NCI-H510A treated with DMSO at 0.1 percent for 48 hours (cell line): ENCODE results near the gene DDIT3.
"Not testable (repeated sequence)": the region's sequence is repeated elsewhere in the genome, so short reads cannot be mapped to it uniquely, and the experiment has no call there.

Source experiments
- DNase-seq: peaks from one replicate; lab custom pipeline; 2025; lab: John Stamatoyannopoulos, UW

The DDIT3 gene

DNA sequence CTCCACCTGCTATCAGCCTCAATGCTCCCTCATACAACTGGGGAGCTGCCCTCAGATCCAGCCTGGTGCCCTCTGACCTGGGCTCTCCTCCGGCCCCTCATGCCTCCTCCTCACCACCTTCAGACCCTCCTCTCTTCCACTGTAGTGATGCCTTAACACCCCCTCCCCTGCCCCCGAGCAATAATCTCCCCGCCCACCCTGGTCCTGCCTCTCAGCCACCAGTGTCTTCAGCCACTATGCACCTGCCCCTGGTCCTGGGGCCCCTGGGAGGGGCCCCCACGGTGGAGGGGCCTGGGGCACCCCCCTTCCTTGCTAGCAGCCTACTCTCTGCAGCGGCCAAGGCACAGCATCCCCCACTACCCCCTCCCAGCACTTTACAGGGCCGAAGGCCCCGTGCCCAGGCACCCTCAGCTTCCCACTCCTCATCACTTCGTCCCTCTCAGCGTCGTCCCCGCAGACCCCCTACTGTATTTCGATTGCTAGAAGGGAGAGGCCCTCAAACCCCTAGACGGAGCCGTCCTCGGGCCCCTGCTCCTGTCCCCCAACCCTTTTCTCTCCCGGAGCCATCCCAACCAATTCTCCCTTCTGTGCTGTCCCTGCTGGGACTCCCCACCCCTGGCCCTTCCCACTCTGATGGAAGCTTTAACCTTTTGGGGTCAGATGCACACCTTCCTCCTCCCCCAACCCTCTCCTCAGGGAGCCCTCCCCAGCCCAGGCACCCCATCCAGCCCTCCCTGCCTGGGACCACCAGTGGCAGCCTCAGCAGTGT lies 5.5 kb upstream of the DDIT3 start:
- DNase-seq = no peak

DNA sequence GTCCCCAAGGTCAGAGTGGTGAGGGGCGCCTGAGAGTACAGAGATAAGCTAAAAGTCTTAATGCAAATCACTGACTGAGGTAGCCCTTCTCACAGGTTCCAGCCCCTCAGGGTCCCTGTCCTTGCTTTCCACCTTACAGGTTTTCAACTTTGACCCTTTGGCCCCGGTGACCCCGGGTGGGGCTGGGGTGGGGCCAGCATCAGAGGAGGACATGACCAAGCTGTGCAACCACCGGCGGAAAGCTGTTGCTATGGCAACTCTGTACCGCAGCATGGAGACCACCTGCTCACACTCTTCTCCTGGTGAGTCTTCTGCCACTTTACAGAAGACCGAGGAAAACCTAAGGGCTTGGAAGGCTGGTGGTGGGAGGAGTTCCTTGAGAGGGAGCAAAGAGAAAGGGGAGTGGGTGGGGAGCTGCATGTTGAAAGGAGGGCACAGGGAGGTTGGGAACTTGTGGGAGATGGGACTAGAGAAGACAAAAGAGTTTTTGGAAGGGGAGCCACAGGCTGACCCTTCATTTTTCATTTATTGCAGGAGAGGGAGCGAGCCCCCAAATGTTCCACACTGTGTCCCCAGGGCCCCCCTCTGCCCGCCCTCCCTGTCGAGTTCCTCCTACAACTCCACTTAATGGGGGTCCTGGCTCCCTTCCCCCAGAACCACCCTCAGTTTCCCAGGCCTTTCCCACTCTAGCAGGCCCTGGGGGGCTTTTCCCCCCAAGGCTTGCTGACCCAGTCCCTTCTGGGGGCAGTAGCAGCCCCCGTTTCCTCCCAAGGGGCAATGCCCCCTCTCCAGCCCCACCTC lies 4.7 kb upstream of the DDIT3 start:
- DNase-seq = no peak

DNA sequence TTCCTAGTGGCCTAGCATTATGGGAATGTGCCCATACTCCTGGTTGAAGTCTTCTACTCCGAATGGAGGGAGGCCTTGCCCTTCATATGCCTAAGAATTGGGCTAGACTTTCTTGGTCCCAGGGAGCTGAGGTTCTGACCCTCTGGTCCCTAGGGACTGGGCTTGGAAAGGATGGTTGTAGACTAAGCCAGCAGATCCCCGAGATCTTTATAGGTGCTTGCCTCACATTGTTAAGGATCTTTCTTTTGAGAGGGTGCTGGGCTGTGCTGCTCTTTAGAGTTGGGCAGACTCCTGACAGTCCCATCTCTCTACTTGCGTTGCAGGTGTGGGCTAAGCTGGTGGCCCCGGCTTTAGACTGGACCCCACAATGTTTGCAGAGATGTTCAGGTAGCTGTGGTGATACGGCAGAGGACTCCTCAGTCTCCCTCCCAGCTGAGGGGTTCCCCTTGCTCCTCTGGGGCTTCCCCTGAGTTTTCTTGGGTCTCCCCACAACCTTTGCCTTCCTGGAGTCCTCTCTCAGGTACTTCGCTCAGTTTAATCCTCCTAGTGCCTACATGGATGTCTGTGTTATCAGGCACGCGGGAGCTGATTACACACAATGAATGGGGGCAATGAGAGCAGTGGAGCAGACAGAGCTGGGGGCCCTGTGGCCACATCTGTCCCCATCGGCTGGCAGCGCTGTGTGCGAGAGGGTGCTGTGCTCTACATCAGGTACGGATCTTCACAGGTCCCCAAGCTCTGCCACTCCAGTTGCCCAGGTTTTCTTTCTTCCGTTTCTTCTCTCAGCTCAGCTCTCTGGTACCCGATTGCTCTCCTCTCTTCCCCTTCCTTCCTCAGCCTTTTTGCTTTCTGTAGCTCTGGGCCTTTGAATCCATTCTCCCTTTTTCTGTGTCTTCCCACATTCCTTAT lies 3.6 kb upstream of the DDIT3 start:
- no peak for DNase-seq

DNA sequence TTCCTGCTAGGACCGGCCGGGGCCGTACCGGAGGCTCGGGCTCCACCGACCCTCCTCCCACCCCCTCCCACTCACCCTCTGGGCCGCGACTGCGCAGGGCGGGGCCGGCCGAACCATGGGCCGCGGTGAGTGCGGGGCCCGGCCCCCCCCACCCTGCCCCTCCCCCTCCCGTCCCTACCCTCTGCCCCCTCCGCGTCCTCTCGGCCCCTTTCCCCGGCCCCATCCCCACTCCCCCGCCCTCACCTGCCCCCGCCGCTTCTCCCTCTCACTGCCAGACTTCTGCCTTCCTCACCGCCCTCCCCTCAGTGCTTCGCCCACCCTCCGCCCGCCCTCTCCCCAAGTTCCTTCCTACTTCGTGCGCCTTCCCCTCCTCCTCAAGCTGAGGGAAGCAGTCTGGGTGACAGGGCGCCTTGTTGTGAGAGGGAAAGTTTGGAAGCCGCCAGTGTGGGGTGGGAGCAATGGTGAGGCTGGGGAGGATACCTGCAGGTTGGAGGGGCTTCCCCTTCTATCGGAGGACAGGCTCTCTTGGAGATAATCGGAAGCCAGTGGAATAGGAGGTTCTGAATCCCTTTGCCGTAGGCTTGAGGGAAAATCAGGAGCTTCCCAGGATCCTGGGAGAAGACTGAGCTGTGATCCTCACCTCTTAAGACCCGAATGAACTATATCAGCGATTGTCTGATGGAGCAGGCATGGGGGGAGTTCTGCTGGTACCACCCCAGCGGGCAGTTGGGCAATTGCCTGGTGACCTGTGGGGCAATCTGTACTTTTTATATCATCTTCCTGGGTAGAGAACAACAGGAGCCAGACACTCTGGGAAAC lies 2.8 kb upstream of the DDIT3 start:
- DNase-seq = peak; percentile 34

DNA sequence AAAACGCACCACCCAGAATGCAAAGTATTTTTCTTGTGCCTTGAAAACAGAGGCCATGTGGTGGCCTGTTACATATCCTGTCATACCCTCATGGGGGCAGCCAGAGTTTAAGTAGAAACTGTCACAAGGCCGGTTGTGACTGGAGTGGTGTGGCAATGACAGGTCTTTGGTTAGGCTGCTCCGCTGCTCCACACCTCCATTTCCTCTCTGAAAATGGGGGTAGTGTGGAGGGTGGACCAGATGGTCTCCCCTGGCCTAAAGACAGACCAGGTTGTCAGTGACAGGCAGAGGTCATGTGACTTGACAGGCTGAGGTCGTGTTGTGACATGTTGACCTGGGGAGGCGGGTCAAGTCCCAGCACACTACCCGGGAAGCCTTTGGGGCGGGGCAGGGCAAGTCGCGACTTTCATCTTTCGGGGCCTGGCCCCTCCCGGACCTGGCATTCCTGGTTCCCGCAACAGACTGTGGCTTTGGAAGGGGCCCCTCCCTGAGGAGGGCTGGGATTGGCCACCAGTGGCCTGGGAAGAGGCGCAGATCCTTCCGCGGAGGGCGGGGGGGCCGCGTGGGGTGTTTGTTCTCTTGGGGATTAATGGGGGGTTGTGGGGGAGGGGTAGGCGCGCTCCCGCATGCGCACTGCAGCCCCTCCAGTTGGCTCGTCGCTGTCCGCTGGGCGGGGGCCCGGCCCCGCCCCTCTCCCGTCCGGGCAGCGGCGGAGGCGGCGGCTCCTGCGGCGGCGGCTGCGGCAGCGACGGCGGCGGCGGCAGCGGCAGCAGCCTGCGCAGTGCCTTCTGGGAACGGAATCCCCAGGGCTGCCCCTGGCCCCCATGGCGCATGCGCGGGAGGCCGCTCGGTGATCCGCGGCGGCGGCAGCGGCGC lies 1.9 kb upstream of the DDIT3 start, which contains the start of gene MBD6:
Gene MBD6 (plus strand): TSS at position 814 of the 876 bp plus-strand sequence. CDS start 1,480 bp downstream, outside the sequence.
- peak; percentile 98 for DNase-seq

DNA sequence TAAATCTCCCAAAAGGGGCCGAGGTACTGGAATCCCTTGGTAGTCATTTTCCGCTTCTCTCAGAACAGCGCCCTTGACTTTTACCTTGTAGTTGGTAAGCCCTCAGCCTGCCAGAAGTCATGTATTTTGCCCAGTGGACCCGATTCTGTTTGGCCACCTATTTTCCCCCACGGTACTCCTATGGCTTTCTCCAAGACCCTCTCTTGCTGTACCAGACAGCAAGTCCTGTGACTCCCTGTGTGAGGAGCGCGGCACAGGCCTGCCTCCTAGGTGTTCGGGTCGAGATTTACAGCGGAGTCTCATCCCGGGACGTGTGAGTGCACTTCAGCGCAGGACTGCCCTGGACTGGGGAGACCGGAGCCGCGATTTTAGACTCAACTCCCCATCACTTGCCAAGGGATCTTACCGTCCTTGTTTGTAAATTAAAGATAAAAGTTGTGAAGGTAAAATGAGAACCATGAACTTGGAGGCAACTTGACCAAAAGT lies 1.3 kb upstream of the DDIT3 start:
- DNase-seq = peak; percentile 72

DNA sequence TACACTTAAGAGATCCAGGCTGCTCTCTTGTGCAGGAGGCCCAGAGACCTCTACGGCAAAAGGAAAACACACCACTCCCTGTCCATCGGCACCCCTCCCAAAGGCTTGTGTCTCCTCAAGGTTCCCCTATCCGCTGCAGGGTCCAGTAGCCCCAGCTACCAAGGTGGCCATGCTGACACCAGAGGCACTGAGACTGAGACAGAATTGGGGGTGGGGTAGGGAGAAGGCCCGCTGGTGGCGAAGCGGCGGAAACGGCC lies 590 bp downstream of the DDIT3 start:
- no peak for DNase-seq

DNA sequence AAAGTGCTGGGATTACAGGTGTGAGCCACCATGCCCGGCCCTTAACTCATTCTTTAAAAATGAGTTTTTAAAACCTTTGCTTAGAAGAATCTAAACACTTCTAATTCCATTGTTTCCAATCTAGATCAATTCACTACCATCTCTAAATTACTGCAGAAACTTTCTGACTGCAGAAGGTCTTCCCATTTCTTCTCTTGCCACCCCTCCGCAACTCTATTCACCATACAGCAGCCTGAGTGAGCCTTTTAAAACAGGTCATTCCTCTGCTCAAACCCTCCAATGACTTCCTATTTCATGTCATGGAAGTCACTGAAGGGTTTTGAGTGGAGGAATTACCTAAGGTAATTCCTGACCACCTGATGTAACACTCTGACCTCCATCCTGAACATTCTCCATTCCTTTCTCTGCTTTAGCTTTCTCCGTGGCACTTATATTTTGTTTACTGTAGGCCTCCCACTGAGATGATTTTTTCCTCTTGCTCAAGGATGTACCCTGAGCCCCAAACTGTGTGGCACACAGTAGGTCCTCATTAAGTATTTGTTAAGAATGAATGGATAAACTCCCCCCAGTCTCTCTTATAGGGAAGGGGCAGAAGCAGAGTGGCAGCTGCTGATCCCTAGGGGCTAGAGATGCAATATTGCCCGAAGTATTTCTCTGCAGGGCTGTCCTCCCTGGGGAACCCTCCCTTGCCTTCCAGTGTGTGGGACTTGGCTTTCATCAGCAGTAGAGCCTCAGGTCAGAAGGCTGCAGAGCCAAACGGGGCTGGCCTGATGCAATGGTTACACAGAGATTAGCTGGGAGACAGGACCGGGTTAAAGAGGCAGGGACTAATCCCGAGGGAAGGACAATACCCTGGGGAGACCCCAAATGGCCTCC lies 1.2 kb downstream of the DDIT3 start:
- no peak for DNase-seq

DNA sequence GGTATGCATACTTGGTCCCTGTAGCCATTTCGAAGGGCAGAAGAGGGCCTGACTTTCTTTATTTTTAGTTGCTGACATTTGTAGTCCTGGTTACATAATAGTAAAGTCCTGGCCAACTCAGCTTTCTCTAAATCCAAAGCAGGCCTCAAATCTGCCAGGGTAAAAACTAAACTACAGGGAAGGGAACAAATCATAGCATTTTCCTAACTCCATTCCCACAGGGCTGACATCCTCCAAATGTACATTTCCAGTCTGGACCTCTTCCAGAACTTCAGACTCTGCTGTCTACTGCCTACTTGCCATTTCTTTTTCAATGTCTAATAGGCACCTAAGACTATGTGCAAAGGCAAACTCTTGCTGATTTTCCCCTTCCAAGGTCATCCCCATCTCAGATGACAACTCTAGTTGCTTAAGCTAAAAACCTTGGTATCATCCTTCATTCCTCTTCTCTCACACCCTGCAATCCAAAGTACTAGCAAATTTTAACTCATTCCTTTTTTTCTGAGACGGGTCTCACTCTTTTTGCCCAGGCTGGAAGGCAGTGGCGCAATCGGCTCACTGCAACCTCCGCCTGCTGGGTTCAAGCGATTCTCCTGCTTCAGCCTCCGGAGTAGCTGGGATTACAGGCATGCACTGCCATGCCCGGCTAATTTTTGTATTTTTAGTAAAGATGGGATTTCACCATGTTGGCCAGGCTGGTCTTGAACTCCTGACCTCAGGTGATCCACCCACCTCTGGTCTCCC lies 2.0 kb downstream of the DDIT3 start:
- DNase-seq = no peak

DNA sequence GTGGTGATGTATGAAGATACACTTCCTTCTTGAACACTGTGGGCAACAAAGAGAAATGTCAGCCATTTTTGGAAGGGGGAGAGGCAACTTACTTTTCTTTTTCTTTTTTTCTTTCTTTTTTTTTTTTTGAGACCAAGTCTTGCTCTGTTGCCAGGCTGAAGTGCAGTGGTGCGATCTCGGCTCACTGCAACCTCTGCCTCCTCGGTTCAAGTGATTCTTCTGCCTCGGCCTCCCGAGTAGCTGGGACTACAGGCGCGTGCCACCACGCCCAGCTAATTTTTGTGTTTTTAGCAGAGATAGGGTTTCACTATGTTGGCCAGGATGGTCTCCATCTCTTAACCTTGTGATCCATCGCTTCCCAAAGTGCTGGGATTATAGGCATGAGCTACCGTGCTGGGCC lies 2.6 kb downstream of the DDIT3 start:
- DNase-seq = not testable (repeated sequence)

DNA sequence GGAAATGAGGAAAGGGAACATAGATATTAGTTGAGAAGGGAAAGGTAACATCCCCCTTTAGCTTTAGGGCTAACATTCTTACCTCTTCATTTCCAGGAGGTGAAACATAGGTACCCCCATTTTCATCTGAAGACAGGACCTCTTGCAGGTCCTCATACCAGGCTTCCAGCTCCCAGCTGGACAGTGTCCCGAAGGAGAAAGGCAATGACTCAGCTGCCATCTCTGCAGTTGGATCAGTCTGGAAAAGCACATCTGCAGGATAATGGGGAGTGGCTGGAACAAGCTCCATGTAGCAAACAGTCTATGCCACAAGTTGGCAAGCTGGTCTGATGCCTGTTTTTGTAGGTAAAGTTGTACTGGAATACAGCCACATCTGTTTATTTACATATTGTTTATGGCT lies 3.1 kb downstream of the DDIT3 start:
- DNase-seq = no peak

DNA sequence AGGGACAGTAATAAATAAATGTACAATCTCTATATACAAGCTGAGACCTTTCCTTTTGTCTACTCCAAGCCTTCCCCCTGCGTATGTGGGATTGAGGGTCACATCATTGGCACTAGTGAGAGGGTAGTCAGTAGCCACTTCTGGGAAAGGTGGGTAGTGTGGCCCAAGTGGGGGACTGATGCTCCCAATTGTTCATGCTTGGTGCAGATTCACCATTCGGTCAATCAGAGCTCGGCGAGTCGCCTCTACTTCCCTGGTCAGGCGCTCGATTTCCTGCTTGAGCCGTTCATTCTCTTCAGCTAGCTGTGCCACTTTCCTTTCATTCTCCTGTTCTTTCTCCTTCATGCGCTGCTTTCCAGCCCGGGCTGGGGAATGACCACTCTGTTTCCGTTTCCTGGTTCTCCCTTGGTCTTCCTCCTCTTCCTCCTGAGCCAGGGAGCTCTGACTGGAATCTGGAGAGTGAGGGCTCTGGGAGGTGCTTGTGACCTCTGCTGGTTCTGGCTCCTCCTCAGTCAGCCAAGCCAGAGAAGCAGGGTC lies 3.6 kb downstream of the DDIT3 start:
- no peak for DNase-seq

DNA sequence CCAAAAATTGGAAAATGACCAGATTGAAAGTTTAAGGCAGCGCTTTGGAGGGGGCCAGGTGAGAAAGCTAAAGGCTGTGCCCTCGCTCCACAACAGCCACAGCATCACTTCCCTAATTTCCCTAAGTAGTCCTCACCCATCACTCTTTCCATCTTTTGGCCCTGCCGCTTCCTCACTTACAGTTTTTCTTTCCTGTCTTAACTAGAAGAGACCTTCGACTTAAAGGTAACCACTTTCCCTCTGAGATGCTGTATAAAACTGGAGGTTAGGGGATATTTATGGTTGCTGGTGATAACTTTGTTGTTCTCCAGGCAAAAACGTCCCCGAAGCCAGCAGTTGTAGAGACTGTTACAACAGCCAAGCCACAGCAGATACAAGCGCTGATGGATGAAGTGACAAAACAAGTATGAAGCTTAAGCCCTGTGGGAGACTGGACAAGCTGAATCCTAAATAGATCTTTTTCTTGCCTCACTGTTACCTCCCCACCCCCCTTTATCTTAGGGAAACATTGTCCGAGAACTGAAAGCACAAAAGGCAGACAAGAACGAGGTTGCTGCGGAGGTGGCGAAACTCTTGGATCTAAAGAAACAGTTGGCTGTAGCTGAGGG lies 4.3 kb downstream of the DDIT3 start:
- no peak for DNase-seq

DNA sequence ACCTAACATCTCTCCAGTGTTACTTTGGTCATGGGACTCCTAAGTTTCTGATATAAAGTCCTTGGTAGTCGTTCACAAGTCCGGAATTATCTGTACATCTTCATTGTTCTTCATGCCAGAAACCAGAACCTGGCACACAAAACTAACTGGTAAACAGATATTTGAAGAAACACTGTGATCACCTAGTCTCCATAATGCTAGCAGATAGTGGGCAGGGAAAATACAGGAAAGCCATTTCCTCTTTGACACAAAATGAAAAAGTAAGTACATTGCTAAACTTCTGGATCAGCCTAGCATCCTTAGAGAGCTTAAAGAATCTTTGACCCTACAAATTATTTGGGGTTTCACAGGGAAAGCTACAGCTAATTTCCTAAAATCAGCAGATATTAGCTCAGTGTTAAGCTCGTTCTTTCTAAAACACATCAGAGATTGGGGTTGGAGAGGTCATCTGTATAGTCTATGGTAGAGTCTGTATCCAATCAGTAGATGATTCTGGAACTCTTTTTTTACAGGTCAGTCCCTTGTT lies 4.8 kb downstream of the DDIT3 start:
- DNase-seq = no peak

DNA sequence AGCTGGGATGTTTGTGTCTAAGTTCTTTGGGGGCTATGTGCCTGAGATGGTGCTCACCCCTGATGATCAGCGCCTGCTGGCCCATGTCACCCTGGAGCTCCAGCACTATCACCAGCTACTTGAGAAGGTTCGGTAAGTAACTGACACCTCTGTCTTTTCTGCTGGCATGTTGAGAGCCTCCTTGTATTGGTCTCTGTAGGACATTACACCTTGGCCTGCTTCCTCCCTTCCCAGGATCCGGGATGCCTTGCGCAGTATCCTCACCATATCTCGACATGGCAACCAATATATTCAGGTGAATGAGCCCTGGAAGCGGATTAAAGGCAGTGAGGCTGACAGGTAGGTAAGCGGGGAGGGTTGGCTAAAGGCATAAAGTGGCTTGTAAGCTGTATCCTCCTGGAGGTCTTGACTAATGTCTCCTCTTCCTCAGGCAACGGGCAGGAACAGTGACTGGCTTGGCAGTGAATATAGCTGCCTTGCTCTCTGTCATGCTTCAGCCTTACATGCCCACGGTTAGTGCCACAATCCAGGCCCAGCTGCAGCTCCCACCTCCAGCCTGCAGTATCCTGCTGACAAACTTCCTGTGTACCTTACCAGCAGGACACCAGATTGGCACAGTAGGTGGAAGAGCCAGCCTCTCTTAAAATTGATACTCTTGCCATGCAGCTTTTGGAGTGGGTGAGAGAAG lies 5.5 kb downstream of the DDIT3 start:
- DNase-seq = peak; percentile 47

DNA sequence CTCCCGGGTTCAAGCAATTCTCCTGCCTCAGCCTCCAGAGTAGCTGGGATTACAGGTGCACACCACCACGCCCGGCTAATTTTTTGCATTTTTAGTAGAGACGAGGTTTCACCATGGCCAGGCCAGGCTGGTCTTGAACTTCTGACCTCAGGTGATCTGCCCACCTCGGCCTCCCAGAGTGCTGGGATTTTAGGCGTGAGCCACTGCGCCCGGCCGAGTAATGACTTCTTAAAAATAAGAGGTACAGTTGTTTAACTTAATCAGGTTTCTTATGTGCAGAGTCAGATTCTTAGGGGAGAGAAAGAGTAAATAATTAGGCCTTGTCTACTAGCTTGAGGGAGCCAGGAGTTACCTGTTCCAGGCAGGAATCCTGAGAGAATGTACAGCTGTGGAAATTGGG lies 6.1 kb downstream of the DDIT3 start:
- DNase-seq = not testable (repeated sequence)

DNA sequence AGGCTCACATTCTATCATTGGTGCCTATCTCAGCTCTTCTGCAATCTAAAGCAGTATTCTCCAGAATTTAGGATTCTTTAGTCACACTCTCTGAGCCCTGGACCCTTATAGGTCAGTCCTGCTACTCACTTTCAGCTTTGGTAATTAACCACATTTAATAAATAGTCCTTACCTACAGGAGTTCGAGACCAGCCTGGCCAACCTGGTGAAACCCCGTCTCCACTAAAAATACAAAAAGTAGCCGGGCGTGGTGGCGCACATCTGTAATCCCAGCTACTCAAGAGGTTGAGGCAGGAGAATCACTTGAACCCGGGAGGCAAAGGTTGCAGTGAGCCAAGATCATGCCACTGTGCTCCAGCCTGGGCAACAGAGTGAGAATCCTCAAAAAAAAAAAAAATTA lies 6.6 kb downstream of the DDIT3 start:
- DNase-seq = not testable (repeated sequence)
